Measurements from ENCODE around the gene MTHFD1. TPM values are rescaled to one million over a fixed set of nuclear protein-coding genes. Genes with fewer than 3 reads are reported as not detected.
"Not testable (repeated sequence)": the region's sequence is repeated elsewhere in the genome, so short reads cannot be mapped to it uniquely, and the experiment has no call there.

MTHFD1 gene
- total and polyA plus RNA-seq, 3 donors from 2014 or later: 22.3 to 28.8 (median 27.4) TPM

GRCh38 chr14:64349741-64350490 is 38.2 kb upstream of the MTHFD1 start:
- H3K4me1 ChIP-seq: no peaks in the 10 kb centered on the region
- no peaks in the 10 kb centered on the region for H3K27me3 ChIP-seq
- H3K4me3 ChIP-seq: no peak overlapping the region
- TF ChIP-seq CTCF (IDR thresholded peaks at IDR 0.05) (no peak), POLR2A (IDR thresholded peaks at IDR 0.05) (no peak)
- WGBS, 2 donors: 89 to 92% methylated on average over 6 of the region's 6 CpGs
- no peaks in the 10 kb centered on the region for H3K36me3 ChIP-seq (ENCODE audit: low read depth, missing control alignments)
- no peaks in the 10 kb centered on the region for H3K9me3 ChIP-seq
- DNase-seq: no peak
- H3K27ac ChIP-seq: no peak overlapping the region
- intact Hi-C loops (cut with DNase I; ENCODE audit: low total_unique reads): loop anchor here (10.0 kb wide), 1 partner anchor 125 kb away; no protein-coding TSS in a partner anchor

GRCh38 chr14:64363265-64363846 is 24.8 kb upstream of the MTHFD1 start:
- intact Hi-C loops (cut with DNase I; ENCODE audit: low total_unique reads): no loop called here
- Histone ChIP-seq H3K9me3 (no peaks in the 10 kb centered on the region), H3K36me3 (ENCODE audit: low read depth, missing control alignments) (no peaks in the 10 kb centered on the region), H3K4me3 (no peak overlapping the region), H3K4me1 (no peaks in the 10 kb centered on the region), H3K27ac (no peak overlapping the region), H3K27me3 (no peaks in the 10 kb centered on the region)
- DNase-seq: no peak
- TF ChIP-seq POLR2A (IDR thresholded peaks at IDR 0.05) (no peak), CTCF (IDR thresholded peaks at IDR 0.05) (no peak)
- 77 to 81% methylated on average over 3 of the region's 3 CpGs for WGBS, 2 donors

GRCh38 chr14:64364907-64365306 is 23.2 kb upstream of the MTHFD1 start:
- intact Hi-C loops (cut with DNase I; ENCODE audit: low total_unique reads): no loop called here
- Histone ChIP-seq H3K36me3 (ENCODE audit: low read depth, missing control alignments) (no peaks in the 10 kb centered on the region), H3K4me1 (no peaks in the 10 kb centered on the region), H3K27me3 (no peaks in the 10 kb centered on the region), H3K9me3 (no peaks in the 10 kb centered on the region), H3K27ac (no peak overlapping the region), H3K4me3 (no peak overlapping the region)
- DNase-seq: no peak
- no peak for TF ChIP-seq CTCF (IDR thresholded peaks at IDR 0.05)
- TF ChIP-seq POLR2A (IDR thresholded peaks at IDR 0.05): no peak
- 90 to 95% methylated on average over 2 to 3 of the region's 3 CpGs for WGBS, 2 donors

- H3K9me3 ChIP-seq; H3K36me3 ChIP-seq (ENCODE audit: low read depth, missing control alignments); intact Hi-C loops (cut with DNase I; ENCODE audit: low total_unique reads); H3K27me3 ChIP-seq; H3K4me3 ChIP-seq; H3K4me1 ChIP-seq; DNase-seq; H3K27ac ChIP-seq: not testable (repeated sequence)
- 93 to 94% methylated on average over 9 of the region's 9 CpGs for WGBS, 2 donors
Measured at GRCh38 chr14:64365358-64365889, 22.7 kb upstream of the MTHFD1 start.

- H3K36me3 ChIP-seq (ENCODE audit: low read depth, missing control alignments): no peaks in the 10 kb centered on the region
- H3K27ac ChIP-seq: no peak overlapping the region
- intact Hi-C loops (cut with DNase I; ENCODE audit: low total_unique reads): no loop called here
- 81 to 83% methylated on average over 2 of the region's 2 CpGs for WGBS, 2 donors
- H3K27me3 ChIP-seq: no peaks in the 10 kb centered on the region
- TF ChIP-seq CTCF (IDR thresholded peaks at IDR 0.05) (no peak), POLR2A (IDR thresholded peaks at IDR 0.05) (no peak)
- H3K4me1 ChIP-seq: no peaks in the 10 kb centered on the region
- DNase-seq: no peak
- H3K9me3 ChIP-seq: no peaks in the 10 kb centered on the region
- no peak overlapping the region for H3K4me3 ChIP-seq
Measured at GRCh38 chr14:64369201-64369600, 19.0 kb upstream of the MTHFD1 start.

Measured in testis (tissue), 3 donors.